ENCODE measurements around the gene SMIM31. TPM values are rescaled to one million over a fixed set of nuclear protein-coding genes. Genes with fewer than 3 reads are reported as not detected.

SMIM31 gene
- total RNA-seq, 1 experiment from 2014 or later: not detected

DNA sequence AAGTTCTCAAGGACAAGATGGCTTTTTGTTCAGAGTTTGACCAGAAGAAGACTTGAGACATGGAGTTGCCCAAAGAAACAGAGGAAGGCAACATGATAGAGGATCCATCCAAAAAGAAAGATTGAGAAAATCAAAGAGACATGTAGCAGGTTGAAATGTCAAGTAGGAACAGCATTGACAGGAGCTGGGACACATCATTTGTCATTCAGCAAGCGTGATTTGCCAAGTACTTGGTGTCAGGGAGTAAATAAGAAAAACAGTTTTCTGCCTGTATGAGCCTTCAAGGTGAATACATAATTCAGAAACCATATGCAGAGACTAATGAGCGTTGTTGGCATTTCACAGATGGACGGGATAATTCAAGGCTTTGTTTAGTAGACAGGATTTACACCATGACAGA is 11.2 kb downstream of the SMIM31 start:
- H4K20me1 ChIP-seq (ENCODE audit: insufficient read depth): no peaks in the 10 kb centered on the region
- no peaks in the 10 kb centered on the region for H3K9me2 ChIP-seq (ENCODE audit: insufficient read depth)
- no peak for DNase-seq
- H3K36me3 ChIP-seq (ENCODE audit: low read depth): no peaks in the 10 kb centered on the region
- H3K27ac ChIP-seq: no peak overlapping the region
- H3K27me3 ChIP-seq (ENCODE audit: insufficient read depth, low read depth): no peaks in the 10 kb centered on the region
- no TSS peak for BruUV-seq (replicated peaks)
- POLR2A ChIA-PET (ENCODE audit: unreplicated experiment): no interaction called here
- H3K9me3 ChIP-seq (ENCODE audit: insufficient read depth, low read depth): no peaks in the 10 kb centered on the region
- CTCF ChIA-PET: interaction anchor here (0.5 kb wide), 1 partner anchor 1823 kb away, joined by 7 read pairs; no protein-coding TSS in a partner anchor
- no peak overlapping the region for H2AFZ ChIP-seq
- H3K4me2 ChIP-seq: no peak overlapping the region
- no peak for TF ChIP-seq EZH2 (IDR thresholded peaks at IDR 0.05; ENCODE audit: low read depth)
- intact Hi-C loops (cut with micrococcal nuclease; ENCODE audit: unreplicated experiment): loop anchor here (5.0 kb wide), 2 partner anchors 232 to 332 kb away; no protein-coding TSS in a partner anchor
- no peaks in the 10 kb centered on the region for H3K4me1 ChIP-seq (replicated peaks; ENCODE audit: insufficient read depth)
- no peaks in the 10 kb centered on the region for H3F3A ChIP-seq (ENCODE audit: insufficient read depth, low read depth)
- H3K79me2 ChIP-seq (ENCODE audit: low read depth): no peaks in the 10 kb centered on the region
- no peak overlapping the region for H3K4me3 ChIP-seq

DNA sequence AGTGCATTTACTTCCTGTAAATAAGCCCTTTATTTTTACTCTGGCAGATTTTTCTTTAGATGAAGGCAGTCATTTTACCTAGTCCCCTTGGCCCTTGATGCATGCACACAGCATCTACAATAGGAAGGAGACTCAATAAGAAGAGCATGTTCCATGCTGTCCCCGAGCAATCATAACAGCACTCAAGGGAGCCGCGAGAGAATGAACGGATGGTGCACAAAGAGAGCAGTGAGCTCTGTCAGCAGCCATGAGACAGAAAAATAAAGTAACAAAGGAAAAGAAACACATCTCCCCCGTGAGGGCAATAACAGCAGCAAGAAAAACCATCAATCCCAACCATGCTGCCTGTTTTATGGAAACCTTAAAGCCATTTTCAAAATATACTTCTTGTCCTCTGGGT is 11.9 kb downstream of the SMIM31 start:
- Histone ChIP-seq H3K4me1 (replicated peaks; ENCODE audit: insufficient read depth) (no peaks in the 10 kb centered on the region), H3K36me3 (ENCODE audit: low read depth) (no peaks in the 10 kb centered on the region), H3K9me2 (ENCODE audit: insufficient read depth) (no peaks in the 10 kb centered on the region), H3K27me3 (ENCODE audit: insufficient read depth, low read depth) (no peaks in the 10 kb centered on the region), H3K4me3 (no peak overlapping the region), H3K79me2 (ENCODE audit: low read depth) (no peaks in the 10 kb centered on the region), H2AFZ (no peak overlapping the region), H3K27ac (no peak overlapping the region), H4K20me1 (ENCODE audit: insufficient read depth) (no peaks in the 10 kb centered on the region), H3K9me3 (ENCODE audit: insufficient read depth, low read depth) (no peaks in the 10 kb centered on the region), H3F3A (ENCODE audit: insufficient read depth, low read depth) (no peaks in the 10 kb centered on the region), H3K4me2 (no peak overlapping the region)
- POLR2A ChIA-PET (ENCODE audit: unreplicated experiment): no interaction called here
- no peak for DNase-seq
- BruUV-seq (replicated peaks): no TSS peak
- intact Hi-C loops (cut with micrococcal nuclease; ENCODE audit: unreplicated experiment): loop anchor here (5.0 kb wide), 2 partner anchors 231 to 331 kb away; no protein-coding TSS in a partner anchor
- TF ChIP-seq EZH2 (IDR thresholded peaks at IDR 0.05; ENCODE audit: low read depth): no peak
- TF ChIP-seq CTCF (conservative IDR thresholded peaks at IDR 0.05): no peak
- CTCF ChIA-PET: no interaction called here

DNA sequence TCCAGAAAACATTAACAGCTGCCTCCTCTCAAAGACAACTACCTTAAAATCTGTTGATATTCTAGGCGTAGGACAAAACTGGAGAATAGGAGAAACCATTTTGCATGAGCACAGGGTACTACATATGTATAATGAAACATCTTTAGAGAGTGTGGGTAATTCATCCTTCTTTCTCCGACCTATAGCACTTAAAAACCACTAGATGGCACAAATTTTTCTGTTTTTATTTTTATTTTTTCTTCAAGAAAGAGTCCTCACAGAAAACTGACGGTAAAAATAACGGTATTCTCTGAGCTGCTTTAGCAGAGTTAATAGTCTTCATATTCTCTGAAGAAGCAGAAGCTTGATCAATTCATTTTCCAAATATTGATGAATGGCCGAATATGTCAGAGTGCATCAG is 14.6 kb downstream of the SMIM31 start:
- Histone ChIP-seq H2AFZ (no peak overlapping the region), H3F3A (ENCODE audit: insufficient read depth, low read depth) (no peaks in the 10 kb centered on the region), H3K4me3 (no peak overlapping the region), H4K20me1 (ENCODE audit: insufficient read depth) (no peaks in the 10 kb centered on the region), H3K4me1 (replicated peaks; ENCODE audit: insufficient read depth) (no peaks in the 10 kb centered on the region), H3K9me2 (ENCODE audit: insufficient read depth) (no peaks in the 10 kb centered on the region), H3K36me3 (ENCODE audit: low read depth) (no peaks in the 10 kb centered on the region), H3K79me2 (ENCODE audit: low read depth) (no peaks in the 10 kb centered on the region), H3K27ac (no peak overlapping the region), H3K9me3 (ENCODE audit: insufficient read depth, low read depth) (no peaks in the 10 kb centered on the region), H3K27me3 (ENCODE audit: insufficient read depth, low read depth) (no peaks in the 10 kb centered on the region), H3K4me2 (no peak overlapping the region)
- intact Hi-C loops (cut with micrococcal nuclease; ENCODE audit: unreplicated experiment): loop anchor here (5.0 kb wide), 2 partner anchors 229 to 329 kb away; no protein-coding TSS in a partner anchor
- POLR2A ChIA-PET (ENCODE audit: unreplicated experiment): no interaction called here
- TF ChIP-seq EZH2 (IDR thresholded peaks at IDR 0.05; ENCODE audit: low read depth) (no peak), CTCF (conservative IDR thresholded peaks at IDR 0.05) (peak; percentile 51; the same call in 1 of the 2 replicates)
- BruUV-seq (replicated peaks): no TSS peak
- no peak for DNase-seq
- CTCF ChIA-PET: interaction anchor here (0.6 to 2.1 kb wide), 4 partner anchors 116 to 328 kb away, joined by 3 to 12 read pairs (median 6); no protein-coding TSS in a partner anchor
